Type B pancreatic cell (in vitro differentiated cells): ENCODE data around the gene CFDP1. TPM values are rescaled to one million over a fixed set of nuclear protein-coding genes. Genes with fewer than 3 reads are reported as not detected.

Source experiments
- DNase-seq: peaks from one replicate; pipeline ENCODE4 v3.0.0; 2021; ENCODE audit warnings: mixed read lengths; ENCODE audit not compliant: unreplicated experiment; ENCODE audit errors: extremely low spot score
- H3K27ac Mint-ChIP-seq: 2 replicates; pipeline ENCODE4 v1.8.0; 2021; ENCODE audit warnings: mild to moderate bottlenecking, mixed read lengths
- H3K27me3 Mint-ChIP-seq: 2 replicates; pipeline ENCODE4 v1.8.0; 2021; ENCODE audit warnings: mixed read lengths
- H3K36me3 Mint-ChIP-seq: 2 replicates; pipeline ENCODE4 v1.8.0; 2021; ENCODE audit warnings: mixed read lengths
- H3K4me1 Mint-ChIP-seq: one replicate; pipeline ENCODE4 v1.8.0; 2021; ENCODE audit warnings: mixed read lengths; ENCODE audit not compliant: unreplicated experiment
- H3K4me3 Mint-ChIP-seq: 2 replicates; pipeline ENCODE4 v1.8.0; 2021; ENCODE audit warnings: mild to moderate bottlenecking, mixed read lengths
- H3K9me3 Mint-ChIP-seq: 2 replicates; pipeline ENCODE4 v1.8.0; 2021; ENCODE audit warnings: mixed read lengths
- CTCF ChIP-seq: fragments of 200-600 bp; sonication (generic); conservative IDR thresholded peaks from 2 replicates; pipeline ENCODE4 v1.5.0; 2021; ENCODE audit warnings: antibody characterized with exemption, mild to moderate bottlenecking
- total RNA-seq: library from RNA; stranded (reverse); gene quantifications from 2 replicates; pipeline ENCODE4 v1.2.1, GENCODE V29; 2021; ENCODE audit warnings: low replicate concordance

Gene CFDP1
- total RNA-seq, 1 donor from 2014 or later: 84.9 TPM

GRCh38 chr16:75247249-75247648, 186.1 kb downstream of the CFDP1 start:
- peaks cover 47% of the 10 kb centered on the region for H3K4me1 Mint-ChIP-seq
- no peak overlapping the region for H3K4me3 Mint-ChIP-seq
- TF ChIP-seq CTCF: no peak
- DNase-seq: no peak
- no peaks in the 10 kb centered on the region for H3K27me3 Mint-ChIP-seq
- H3K9me3 Mint-ChIP-seq: no peaks in the 10 kb centered on the region
- peaks cover 5% of the 10 kb centered on the region for H3K36me3 Mint-ChIP-seq
- H3K27ac Mint-ChIP-seq: peak overlapping the region; percentile 85

- Mint-ChIP-seq H3K9me3 (no peaks in the 10 kb centered on the region), H3K27ac (peak overlapping the region; percentile 85), H3K4me3 (peak overlapping the region; percentile 41), H3K27me3 (no peaks in the 10 kb centered on the region), H3K36me3 (peaks cover 5% of the 10 kb centered on the region), H3K4me1 (peaks cover 47% of the 10 kb centered on the region)
- no peak for DNase-seq
- no peak for TF ChIP-seq CTCF
These were observed 186.6 kb downstream of the CFDP1 start for GRCh38 chr16:75246504-75247205.

GRCh38 chr16:75244844-75245758, 188.2 kb downstream of the CFDP1 start:
- Mint-ChIP-seq H3K27me3 (no peaks in the 10 kb centered on the region), H3K4me3 (peak overlapping the region; percentile 78), H3K36me3 (peaks cover 5% of the 10 kb centered on the region), H3K9me3 (no peaks in the 10 kb centered on the region), H3K27ac (peak overlapping the region; percentile 94), H3K4me1 (peaks cover 53% of the 10 kb centered on the region)
- TF ChIP-seq CTCF: no peak
- DNase-seq: no peak

- Mint-ChIP-seq H3K36me3 (peaks cover 5% of the 10 kb centered on the region), H3K4me1 (peaks cover 54% of the 10 kb centered on the region), H3K9me3 (no peaks in the 10 kb centered on the region), H3K27ac (peak overlapping the region; percentile 94), H3K27me3 (no peaks in the 10 kb centered on the region), H3K4me3 (peak overlapping the region; percentile 78)
- TF ChIP-seq CTCF: no peak
- DNase-seq: no peak
These were observed 189.0 kb downstream of the CFDP1 start for GRCh38 chr16:75244225-75244809.

Other genes starting within 250 kb of the CFDP1 start
- gene CTRB2, start 226.3 kb downstream of the CFDP1 start, total RNA-seq: not detected in 2 replicates
- not detected in 2 replicates for gene CTRB1, start 214.5 kb downstream of the CFDP1 start, total RNA-seq
- gene BCAR1, start 181.9 kb downstream of the CFDP1 start, total RNA-seq: 67.2 and 73.0 TPM in 2 replicates
- 37.9 and 46.4 TPM in 2 replicates for gene TMEM170A, start 31.2 kb upstream of the CFDP1 start, total RNA-seq
- 1.8 and 6.0 TPM in 2 replicates for gene CHST6, start 61.9 kb upstream of the CFDP1 start, total RNA-seq
- gene CHST5, start 102.6 kb upstream of the CFDP1 start, total RNA-seq: 0.60 and 1.9 TPM in 2 replicates
- gene TMEM231, start 122.7 kb upstream of the CFDP1 start, total RNA-seq: 10.0 and 18.2 TPM in 2 replicates
- gene GABARAPL2, start 132.9 kb upstream of the CFDP1 start, total RNA-seq: 85.6 and 86.2 TPM in 2 replicates
- 39.6 and 51.9 TPM in 2 replicates for gene ADAT1, start 189.8 kb upstream of the CFDP1 start, total RNA-seq
- gene KARS1, start 214.2 kb upstream of the CFDP1 start, total RNA-seq: 129 and 142 TPM in 2 replicates
- 38.8 and 44.8 TPM in 2 replicates for gene TERF2IP, start 214.3 kb upstream of the CFDP1 start, total RNA-seq
- not detected in 2 replicates for gene CPHXL2, start 243.5 kb upstream of the CFDP1 start, total RNA-seq